ENCODE results near the gene CCHCR1.
"Not testable (repeated sequence)": the region's sequence is repeated elsewhere in the genome, so short reads cannot be mapped to it uniquely, and the experiment has no call there.

CCHCR1 gene

DNA sequence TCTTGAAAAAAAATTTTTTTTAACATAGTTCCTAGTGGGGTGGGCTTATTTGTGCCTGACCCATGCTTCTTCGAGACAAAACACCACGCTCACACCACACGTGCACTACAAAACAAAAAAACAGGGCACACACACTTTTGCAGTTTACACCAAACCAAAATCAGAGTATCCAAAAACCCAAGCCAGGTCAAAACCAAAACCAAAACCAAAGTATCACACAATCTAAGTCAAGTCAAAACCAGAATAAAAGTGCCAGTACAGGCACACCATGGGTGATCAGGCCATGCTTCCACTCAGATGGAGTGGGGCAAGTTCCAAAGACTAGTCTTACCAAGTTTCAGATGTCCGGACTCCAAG is 28.1 kb upstream of the CCHCR1 start:
- in situ Hi-C loops (cut with MboI; ENCODE audit: low pct_unique_long_range_greater_than_20kb, low sequenced_read_pairs); DNase-seq: not testable (repeated sequence)

DNA sequence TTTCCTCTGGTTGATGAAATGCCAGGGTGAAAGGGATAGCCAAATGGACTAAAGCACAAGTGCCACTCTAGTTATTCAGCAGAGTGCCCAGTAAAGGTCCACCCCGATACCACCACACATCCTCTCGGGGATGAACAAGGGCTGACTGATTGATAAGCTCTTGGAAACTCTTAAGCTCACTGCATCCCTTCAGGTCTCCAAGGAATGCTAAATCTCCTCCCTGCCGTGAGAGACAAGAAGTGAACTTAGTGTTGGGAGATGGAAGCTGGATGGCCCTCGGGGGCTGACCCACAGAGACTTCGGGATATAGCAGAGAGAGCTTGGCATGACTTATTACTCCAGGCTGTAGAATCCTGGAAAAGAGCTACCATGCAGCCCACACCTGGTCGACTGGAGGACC is 26.3 kb upstream of the CCHCR1 start:
- DNase-seq = not testable (repeated sequence)

DNA sequence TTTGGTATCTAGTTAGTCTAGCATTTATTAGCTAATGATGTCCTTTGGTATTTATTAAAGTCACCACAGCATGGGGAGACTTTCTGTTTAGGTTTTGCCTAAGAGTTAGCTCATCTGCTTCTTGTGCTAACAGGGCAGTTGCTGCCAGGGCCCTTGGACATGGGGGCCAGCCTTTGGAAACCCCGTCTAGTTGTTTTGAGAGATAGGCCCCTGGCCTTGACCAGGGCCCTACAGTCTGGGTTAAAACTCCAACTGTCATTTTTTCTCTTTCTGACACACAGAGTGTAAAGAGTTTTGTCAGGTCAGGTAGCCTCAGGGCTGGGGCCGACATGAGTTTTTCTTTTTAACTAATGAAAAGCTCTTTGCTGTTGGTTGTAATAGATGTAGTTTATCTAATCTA is 25.7 kb upstream of the CCHCR1 start:
- in situ Hi-C loops (cut with MboI; ENCODE audit: low pct_unique_long_range_greater_than_20kb, low sequenced_read_pairs) = not testable (repeated sequence)

More for the DNA sequence above, 26.3 kb upstream of the CCHCR1 start:
- in situ Hi-C loops (cut with MboI; ENCODE audit: low pct_unique_long_range_greater_than_20kb, low sequenced_read_pairs) = not testable (repeated sequence)

DNA sequence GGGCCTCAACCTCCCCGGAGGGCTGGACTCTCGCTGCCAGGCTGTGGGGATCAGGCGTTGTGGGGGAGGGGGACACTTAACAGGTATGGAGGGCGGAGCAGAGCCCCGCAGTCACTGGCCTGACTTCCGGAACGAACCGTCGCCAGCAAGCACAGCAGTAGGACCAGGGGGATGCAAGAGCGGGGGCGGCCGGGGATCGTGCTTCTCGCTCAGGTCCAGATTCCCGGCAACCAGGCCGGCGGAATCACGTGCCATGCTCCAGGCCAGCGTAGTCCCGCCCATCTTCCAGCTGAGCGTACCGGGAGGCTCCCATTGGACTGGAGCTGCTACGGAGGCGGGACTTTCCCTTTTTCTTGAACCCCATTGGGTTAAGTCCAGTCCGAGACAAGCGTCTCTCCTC is 22.9 kb upstream of the CCHCR1 start:
- in situ Hi-C loops (cut with MboI; ENCODE audit: low pct_unique_long_range_greater_than_20kb, low sequenced_read_pairs) = no loop called here
- DNase-seq = no peak

More for the DNA sequence above, 25.7 kb upstream of the CCHCR1 start:
- not testable (repeated sequence) for DNase-seq

DNA sequence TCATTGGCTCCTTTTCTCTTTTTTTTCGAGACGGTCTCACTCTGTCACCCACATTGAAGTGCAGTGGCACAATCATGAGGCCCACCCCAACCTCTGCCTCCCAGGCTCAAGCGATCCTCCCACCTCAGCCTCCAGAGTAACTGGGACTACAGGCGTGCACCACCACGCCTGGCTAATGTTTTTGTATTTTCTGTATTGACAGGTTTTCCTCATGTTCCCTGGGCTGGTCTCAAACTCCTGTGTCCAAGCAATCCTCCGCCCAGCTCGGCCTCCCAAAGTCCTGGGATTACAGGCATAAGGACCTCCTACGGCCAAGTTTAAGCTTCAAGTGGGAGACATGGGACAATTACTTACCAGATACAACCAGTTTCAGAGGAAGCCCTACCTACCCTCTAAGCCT is 22.3 kb upstream of the CCHCR1 start:
- no peak for DNase-seq
- in situ Hi-C loops (cut with MboI; ENCODE audit: low pct_unique_long_range_greater_than_20kb, low sequenced_read_pairs) = no loop called here

DNA sequence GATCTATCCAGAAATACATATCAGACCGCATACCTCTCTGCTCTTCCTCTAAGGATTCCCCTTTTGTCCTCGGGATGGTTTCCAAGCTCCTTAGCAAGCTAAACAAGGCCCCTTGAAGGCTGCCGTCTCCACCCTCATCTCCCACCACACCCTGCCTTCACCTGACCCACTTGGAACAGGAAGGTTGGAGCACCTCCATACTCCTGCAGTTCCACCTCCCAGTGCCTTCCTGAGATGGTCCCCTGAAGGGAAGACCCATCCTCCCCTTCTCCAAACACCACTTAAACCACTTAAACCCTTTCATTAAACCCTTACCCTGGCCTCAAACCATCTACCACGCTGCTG is 21.4 kb upstream of the CCHCR1 start:
- in situ Hi-C loops (cut with MboI; ENCODE audit: low pct_unique_long_range_greater_than_20kb, low sequenced_read_pairs) = no loop called here
- DNase-seq = no peak

DNA sequence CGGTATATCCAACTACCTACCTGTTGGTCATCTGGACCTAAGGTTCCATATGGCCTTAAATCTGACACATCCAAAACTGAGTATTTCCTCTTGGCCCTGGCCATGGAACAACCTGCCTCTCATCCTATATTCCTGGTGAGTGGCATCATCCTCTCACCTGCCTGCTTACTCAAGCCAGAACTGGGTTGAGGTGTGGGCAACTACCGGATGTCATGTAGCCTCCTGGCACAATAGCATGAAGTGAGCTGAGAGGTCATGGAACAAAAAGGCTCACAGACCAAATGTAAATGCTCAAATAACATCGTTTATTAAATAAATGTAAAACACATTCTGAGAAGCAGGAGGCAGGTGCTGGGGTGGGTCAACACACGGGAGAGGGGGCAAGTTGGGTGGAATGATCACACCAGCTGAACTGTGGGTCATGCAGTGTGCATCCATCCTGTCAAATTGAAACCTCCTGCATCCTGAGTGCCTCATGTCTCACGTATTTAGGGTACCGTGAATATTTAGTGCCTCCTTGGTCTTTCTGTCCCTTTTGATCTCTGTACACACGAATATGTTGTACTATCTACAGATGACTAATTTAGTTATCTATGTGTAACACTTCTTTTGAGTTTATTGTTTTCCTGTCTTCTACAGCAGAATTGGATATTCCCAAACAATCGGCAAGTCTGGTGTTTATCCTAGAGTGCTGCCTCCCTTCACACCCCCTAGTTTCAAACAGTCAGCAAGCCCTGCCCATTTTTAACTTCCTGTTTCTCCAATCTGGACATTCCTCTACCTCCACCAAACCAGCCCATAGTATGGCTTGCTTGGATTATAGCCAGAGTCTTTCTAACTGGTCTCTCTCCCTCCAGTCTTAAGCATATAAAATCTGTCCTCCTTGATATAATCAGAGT is 20.8 kb upstream of the CCHCR1 start:
- in situ Hi-C loops (cut with MboI; ENCODE audit: low pct_unique_long_range_greater_than_20kb, low sequenced_read_pairs) = no loop called here
- no peak for DNase-seq

DNA sequence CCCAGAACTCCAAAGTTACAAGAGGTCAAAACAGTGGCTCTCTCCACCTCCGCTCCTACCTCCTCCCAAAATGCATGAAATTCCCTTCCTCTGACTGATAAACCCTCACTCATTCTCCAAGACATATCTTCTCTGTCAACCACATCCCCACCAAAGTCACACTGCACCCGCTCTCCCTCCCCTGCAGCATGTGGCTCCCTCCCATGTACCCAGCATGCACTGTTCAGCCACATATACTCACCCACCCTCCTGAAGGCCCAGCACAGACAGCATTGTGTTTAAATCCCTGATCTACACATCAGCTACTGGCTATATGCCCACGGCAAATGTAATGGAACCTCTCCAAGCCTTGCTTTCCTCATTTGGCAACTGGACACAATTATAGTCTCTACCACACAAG is 18.4 kb upstream of the CCHCR1 start:
- DNase-seq = no peak
- in situ Hi-C loops (cut with MboI; ENCODE audit: low pct_unique_long_range_greater_than_20kb, low sequenced_read_pairs) = no loop called here

DNA sequence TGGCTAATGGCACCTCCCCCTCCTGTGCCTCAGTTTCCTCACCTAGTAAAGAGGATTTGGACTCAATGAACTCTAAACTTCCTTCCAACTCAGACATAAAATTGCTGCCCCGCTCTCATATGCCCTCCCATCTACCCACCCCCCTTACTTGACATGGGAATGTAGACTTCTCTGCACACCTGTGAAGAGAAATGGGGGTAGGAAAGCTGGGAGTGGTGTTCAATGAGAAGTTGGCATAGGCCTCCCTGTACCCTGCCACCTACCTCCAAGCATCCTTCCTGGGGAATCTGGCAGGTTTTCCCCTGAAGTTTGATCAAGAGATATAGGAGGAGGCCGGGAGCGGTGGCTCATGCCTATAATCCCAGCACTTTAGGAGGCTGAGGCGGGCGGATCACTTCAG is 16.8 kb upstream of the CCHCR1 start:
- in situ Hi-C loops (cut with MboI; ENCODE audit: low pct_unique_long_range_greater_than_20kb, low sequenced_read_pairs) = no loop called here
- DNase-seq = no peak

DNA sequence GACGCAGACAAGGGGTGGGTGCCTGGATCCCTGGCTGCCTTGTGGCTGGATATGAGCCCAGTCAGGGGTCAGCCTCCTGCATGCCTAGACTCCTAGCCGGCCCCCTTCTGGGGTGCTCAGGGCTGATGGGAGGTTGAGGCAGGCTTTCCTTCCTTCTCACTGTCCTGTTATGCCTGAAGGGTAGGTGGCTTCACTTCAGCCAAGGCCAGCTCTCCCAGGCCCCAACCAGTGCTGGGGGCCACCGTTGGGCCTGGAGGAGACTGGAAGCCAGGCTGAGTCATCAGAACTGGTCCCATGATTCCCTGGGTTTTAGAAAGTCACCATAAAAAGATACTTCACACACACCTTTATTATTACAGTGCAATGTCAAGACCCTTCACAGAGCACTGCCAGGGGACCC is 15.8 kb upstream of the CCHCR1 start:
- in situ Hi-C loops (cut with MboI; ENCODE audit: low pct_unique_long_range_greater_than_20kb, low sequenced_read_pairs) = no loop called here
- DNase-seq = no peak

DNA sequence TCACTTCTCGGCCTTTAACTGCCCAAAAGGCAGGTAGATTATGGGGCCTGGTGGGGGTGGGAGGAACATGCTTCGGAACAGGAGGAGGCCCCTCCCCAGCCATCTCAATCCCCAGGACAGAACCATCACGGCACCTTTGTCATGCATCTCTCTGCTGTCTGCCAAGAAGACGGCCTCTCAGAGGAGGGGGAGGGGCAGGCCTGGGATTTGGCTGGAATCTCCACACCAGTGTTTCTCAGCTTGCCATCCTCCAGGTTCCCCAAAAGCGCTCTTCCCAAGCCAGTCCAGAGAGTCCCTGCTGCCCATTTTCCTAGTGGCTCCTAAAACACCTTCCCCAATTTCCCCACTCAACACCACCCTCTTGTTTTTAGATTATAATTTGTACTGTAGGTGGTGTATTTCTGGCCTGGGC is 15.4 kb upstream of the CCHCR1 start:
- in situ Hi-C loops (cut with MboI; ENCODE audit: low pct_unique_long_range_greater_than_20kb, low sequenced_read_pairs) = no loop called here
- no peak for DNase-seq

DNA sequence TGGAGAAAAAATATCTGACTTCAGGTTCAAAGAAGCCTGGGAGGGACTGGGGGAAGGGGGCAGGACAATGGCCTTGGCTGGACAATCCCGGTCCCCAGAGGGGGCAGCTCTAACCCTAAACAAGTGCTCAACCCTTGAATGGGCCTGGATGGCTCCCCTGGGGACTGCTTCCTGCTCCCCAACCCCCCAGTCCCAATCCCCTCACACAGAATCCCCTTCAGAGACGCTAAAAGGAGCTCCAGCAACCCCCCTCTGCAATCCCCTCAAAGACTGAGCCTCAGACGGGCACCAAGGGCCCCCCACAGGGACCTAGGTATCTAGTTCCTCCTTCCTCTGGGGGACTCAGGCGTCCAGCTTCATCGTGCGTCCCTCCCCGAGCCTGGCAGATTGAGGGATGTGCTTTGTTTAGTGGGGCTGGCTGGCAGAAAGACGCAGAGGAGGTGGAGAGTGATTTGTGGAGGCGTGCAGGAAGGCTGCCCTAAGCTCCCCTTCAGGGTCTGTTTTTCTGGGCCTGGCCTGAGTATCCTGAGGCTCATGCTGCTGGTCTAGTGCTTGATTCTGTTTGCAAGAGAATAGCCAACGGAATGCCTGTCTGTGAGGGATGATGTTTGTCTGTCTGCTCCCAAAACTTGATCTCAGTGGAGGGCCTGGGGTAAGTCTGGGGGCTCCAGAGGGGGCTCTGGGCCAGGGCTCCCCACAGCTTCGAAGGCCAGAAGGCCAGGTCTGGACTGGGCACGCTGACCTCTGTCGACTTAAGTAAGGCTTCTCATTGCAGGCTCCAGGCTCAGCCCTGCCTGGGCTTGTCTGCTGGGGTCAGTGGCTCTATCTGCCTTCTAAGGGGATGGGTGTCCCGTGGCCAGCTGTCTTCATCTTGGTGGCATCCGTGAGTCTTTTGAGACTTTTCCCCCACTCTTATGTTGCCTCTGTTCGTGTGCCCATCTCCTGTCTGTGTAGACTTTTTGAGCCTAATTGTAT is 14.6 kb upstream of the CCHCR1 start:
- DNase-seq = no peak
- in situ Hi-C loops (cut with MboI; ENCODE audit: low pct_unique_long_range_greater_than_20kb, low sequenced_read_pairs) = no loop called here

DNA sequence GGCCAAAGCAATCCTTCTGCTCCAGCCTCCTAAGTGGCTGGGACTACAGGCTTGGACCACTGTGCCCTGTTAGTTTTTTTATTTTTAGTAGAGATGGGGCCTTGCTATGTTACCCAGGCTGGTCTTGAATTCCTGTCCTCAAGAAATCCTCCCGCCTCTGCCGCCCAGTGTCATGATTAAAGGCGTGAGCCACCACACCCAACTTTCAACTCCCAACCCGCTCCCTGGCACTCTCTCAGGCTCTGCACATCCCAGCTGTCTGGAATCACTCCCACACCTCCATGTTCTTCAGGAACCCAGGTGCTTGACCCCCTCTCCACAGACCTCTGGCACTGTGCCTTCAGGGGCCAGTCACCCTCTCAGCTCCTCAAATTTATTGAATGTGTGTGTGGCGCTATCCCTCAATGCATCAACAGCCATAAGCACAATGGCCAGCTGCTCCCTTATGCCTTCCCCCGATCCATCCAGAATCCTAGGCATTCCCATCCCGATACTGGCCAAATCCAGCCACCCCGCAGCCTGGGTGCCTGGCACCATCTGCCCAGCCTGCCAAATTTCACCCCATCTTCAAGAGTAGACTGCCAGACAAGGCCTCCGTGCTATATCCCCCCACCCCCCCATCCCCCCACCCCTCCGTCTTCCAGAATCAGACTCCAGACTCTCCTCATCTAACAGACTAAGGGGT is 13.5 kb upstream of the CCHCR1 start:
- in situ Hi-C loops (cut with MboI; ENCODE audit: low pct_unique_long_range_greater_than_20kb, low sequenced_read_pairs) = no loop called here
- no peak for DNase-seq

DNA sequence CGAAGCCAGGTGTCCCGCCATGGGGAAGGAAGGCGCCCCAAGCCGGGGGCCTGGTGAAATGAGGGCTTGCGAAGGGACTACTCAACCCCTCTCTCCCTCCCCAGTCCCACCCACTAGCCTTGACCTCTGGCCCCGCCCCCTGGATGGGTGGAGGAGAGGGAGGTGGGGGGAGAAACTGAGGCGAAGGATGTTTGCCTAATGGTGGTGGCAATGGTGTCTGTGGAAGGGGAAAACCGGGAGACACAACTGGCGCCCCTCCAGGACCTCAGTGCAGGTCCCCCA is 12.9 kb upstream of the CCHCR1 start, which contains the start of gene POU5F1:
TSS of gene POU5F1 (minus strand) at position 83 of the 282 bp plus-strand sequence. CDS start at position 21, 62 bp downstream.
- in situ Hi-C loops (cut with MboI; ENCODE audit: low pct_unique_long_range_greater_than_20kb, low sequenced_read_pairs) = no loop called here
- no peak for DNase-seq

DNA sequence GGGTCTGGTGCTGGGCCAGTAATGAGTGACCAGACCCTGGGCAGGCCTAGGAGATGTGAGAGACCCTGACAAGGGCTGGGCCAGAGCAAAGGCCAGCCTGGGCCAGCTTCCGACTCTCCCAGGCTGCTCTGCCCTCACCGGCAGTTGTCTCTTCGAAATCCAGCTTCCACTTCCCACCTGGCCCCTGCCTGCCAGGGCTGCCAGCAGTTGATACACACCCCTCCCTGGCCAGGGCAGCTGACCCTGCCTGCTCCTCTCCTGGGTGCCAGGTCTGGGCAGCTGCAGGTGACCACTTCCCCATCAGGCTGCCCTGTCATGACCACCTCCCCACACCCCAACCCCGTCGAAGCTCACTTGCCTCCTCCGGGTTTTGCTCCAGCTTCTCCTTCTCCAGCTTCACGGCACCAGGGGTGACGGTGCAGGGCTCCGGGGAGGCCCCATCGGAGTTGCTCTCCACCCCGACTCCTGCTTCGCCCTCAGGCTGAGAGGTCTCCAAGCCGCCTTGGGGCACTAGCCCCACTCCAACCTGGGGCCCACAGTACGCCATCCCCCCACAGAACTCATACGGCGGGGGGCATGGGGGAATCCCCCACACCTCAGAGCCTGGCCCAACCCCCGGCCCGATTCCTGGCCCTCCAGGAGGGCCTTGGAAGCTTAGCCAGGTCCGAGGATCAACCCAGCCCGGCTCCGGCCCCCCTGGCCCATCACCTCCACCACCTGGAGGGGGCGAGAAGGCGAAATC is 12.4 kb upstream of the CCHCR1 start:
- DNase-seq; in situ Hi-C loops (cut with MboI; ENCODE audit: low pct_unique_long_range_greater_than_20kb, low sequenced_read_pairs): not testable (repeated sequence)

DNA sequence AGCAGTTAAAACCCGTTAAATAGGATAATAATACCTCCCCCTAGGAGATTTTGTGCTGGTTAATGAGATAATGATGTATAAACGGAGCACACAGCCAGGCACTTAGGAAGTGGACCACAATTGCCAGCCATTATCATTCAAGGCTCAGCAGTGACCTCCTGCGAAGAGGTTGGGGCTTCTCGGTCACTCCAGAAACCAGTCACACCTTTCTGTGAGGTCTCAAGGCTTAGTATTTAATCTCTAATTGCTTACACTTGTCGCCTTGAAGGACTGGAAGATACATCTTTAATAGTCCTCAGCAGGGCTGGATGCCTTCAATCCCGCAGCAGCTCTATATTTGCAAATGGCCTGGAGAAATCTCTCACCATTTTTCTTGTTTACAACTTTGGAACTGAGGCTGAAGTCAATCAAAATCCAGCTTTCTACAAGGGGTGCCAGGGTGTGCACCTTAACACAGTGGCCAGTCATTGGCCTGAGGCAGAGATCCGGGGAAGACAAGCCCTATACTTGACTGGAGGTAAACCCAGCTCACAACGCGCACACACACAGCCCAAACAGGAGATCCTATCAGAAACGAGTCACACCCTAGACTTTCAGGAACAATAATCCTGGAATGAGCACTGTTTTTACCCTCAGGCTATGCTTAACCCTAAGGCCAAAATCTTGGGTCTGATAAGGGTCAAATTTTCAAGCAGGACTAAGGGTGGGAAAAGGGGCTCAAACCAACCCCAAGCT is 11.7 kb upstream of the CCHCR1 start:
- DNase-seq = no peak

DNA sequence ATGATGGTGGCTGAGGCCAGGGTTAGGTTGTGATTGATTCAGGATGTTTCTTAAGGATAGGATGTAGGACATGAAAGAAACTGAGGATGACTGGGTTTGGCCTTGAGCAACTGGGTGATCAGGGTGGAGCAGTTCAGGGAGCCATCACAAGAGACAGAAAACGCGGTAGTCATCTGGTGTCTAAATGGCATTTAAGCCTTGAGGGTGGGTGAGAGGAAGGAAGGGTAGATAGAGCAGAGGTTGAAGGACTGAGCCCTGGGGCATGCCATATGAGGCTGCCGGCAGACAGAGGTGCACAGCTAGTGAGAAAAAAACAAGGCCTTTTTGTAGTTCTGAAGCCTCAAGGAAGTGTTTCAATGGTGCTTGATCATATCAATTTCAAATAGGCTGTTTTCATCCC is 11.0 kb upstream of the CCHCR1 start:
- in situ Hi-C loops (cut with MboI; ENCODE audit: low pct_unique_long_range_greater_than_20kb, low sequenced_read_pairs) = no loop called here

More for the DNA sequence above, 11.7 kb upstream of the CCHCR1 start:
- in situ Hi-C loops (cut with MboI; ENCODE audit: low pct_unique_long_range_greater_than_20kb, low sequenced_read_pairs) = no loop called here

DNA sequence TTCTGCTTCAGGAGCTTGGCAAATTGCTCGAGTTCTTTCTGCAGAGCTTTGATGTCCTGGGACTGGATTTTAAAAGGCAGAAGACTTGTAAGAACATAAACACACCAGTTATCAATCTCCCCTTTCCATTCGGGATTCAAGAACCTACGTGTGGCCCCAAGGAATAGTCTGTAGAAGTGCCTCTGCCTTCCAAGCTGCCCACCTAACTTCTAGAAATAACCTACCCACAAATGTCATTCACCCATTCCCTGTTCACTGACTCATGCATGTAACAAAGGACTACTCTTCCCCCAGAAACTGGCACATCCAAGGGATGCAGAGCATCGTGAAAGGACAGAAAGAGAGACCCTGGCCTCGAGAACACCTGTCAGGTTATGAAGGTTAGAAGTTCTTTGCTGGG is 8.4 kb upstream of the CCHCR1 start:
- no peak for DNase-seq
- in situ Hi-C loops (cut with MboI; ENCODE audit: low pct_unique_long_range_greater_than_20kb, low sequenced_read_pairs) = no loop called here

More for the DNA sequence above, 11.0 kb upstream of the CCHCR1 start:
- no peak for DNase-seq
